Endothelial cell of umbilical vein (primary cell): ENCODE data around the gene HLA-DQA1. TPM values are rescaled to one million over a fixed set of nuclear protein-coding genes. Genes with fewer than 3 reads are reported as not detected.

Experiments
- BruUV-seq: library from RNA; stranded (reverse); fragments of 400-500 nt; replicated peaks from 2 replicates; lab custom pipeline; 2021; lab: Mats Ljungman, UMichigan
- CTCF ChIA-PET: fragments of 300-600, 350-600 bp; sonication (Branson Sonifier 250); formaldehyde crosslinking; loops from one replicate; lab custom pipeline; 2021; ENCODE audit warnings: antibody characterized with exemption, inconsistent platforms; lab: Charles Lee
- POLR2A ChIA-PET: fragments of 300-600, 350-600 bp; sonication (Branson Sonifier 250); formaldehyde crosslinking; loops from one replicate; lab custom pipeline; 2021; ENCODE audit warnings: antibody characterized with exemption, inconsistent platforms; lab: Charles Lee
- DNase-seq: peaks from one replicate; pipeline ENCODE4 v3.0.0-alpha.2; 2011; ENCODE audit warnings: low read depth, low spot score
- FAIRE-seq: peaks from 2 replicates; lab custom pipeline; 2011; peaks lifted over from hg19 to GRCh38; lab: Jason Lieb, UNC
- H2AFZ ChIP-seq: 2 replicates; pipeline ENCODE4 v1.6.0; 2012; ENCODE audit warnings: low read depth, low read length, control low read depth, inconsistent platforms
- H3K27ac ChIP-seq: 2 replicates; pipeline ENCODE4 v1.5.1; 2011; ENCODE audit warnings: low read depth, mild to moderate bottlenecking, control low read depth, low read length, moderate library complexity; ENCODE audit not compliant: insufficient read depth
- H3K27me3 ChIP-seq, 2 experiments: 2 replicates each; pipeline versions ENCODE4 v1.6.0 to v1.6.1; 2011; ENCODE audit warnings: low read length in 2 of 2, mixed read lengths in 1 of 2; ENCODE audit not compliant: control insufficient read depth in 2 of 2, insufficient read depth in 2 of 2
- H3K36me3 ChIP-seq, 2 experiments: 2 replicates in 1 of 2; 3 replicates in 1 of 2; pipeline ENCODE4 v1.5.1; 2011; ENCODE audit warnings: low read length in 2 of 2, mild to moderate bottlenecking in 1 of 2, moderate library complexity in 1 of 2; ENCODE audit not compliant: control insufficient read depth in 2 of 2, insufficient read depth in 2 of 2; ENCODE audit errors: extremely low read depth in 1 of 2
- H3K4me1 ChIP-seq: 3 replicates; pipeline ENCODE4 v1.5.1; 2011; ENCODE audit warnings: mild to moderate bottlenecking, low read length; ENCODE audit not compliant: control insufficient read depth, insufficient read depth; ENCODE audit errors: extremely low read depth
- H3K4me2 ChIP-seq: 2 replicates; pipeline ENCODE4 v1.6.1; 2011; ENCODE audit warnings: low read length, control low read depth, mixed read lengths; ENCODE audit not compliant: insufficient read depth
- H3K4me3 ChIP-seq, 3 experiments: fragments of 200-600 bp in 1 of 3; sonication (generic), shearing (Covaris generic) in 1 of 3; replicated peaks in 1 of 3; 2 replicates each; pipeline ENCODE4 v1.5.1; 2011 to 2016; ENCODE audit warnings: control low read depth in 3 of 3, low read length in 3 of 3, mild to moderate bottlenecking in 2 of 3, inconsistent platforms in 1 of 3, low read depth in 1 of 3, moderate library complexity in 1 of 3; ENCODE audit not compliant: insufficient read depth in 1 of 3
- H3K79me2 ChIP-seq: 2 replicates; pipeline ENCODE4 v1.6.0; 2012; ENCODE audit warnings: low read length, inconsistent platforms; ENCODE audit not compliant: control insufficient read depth, insufficient read depth
- H3K9ac ChIP-seq: replicated peaks from 2 replicates; pipeline ENCODE3; 2011; ENCODE audit warnings: low read length, control low read depth; ENCODE audit not compliant: insufficient read depth; ENCODE audit errors: extremely low read depth
- H3K9me1 ChIP-seq: replicated peaks from 3 replicates; pipeline ENCODE4 v1.6.0; 2011; ENCODE audit warnings: mild to moderate bottlenecking, low read length; ENCODE audit not compliant: control insufficient read depth, insufficient read depth; ENCODE audit errors: extremely low read depth
- H3K9me3 ChIP-seq: replicated peaks from 2 replicates; pipeline ENCODE4 v1.5.1; 2012; ENCODE audit warnings: low read length, inconsistent platforms; ENCODE audit not compliant: control insufficient read depth, insufficient read depth
- H4K20me1 ChIP-seq: replicated peaks from 2 replicates; pipeline ENCODE3; 2011; ENCODE audit warnings: mild to moderate bottlenecking, low read length; ENCODE audit not compliant: control insufficient read depth, insufficient read depth; ENCODE audit errors: extremely low read depth
- CTCF ChIP-seq, 2 donors: IDR thresholded peaks; 1 replicate in 1 of 2; 2 replicates in 1 of 2; pipeline ENCODE4 v1.5.1; 2011; ENCODE audit warnings: low read length in 2 of 2, mild to moderate bottlenecking in 2 of 2, moderate library complexity in 2 of 2, control low read depth in 1 of 2, inconsistent platforms in 1 of 2, low read depth in 1 of 2; ENCODE audit not compliant: insufficient read depth in 1 of 2; ENCODE audit errors: extremely low read depth in 1 of 2
- EZH2 ChIP-seq: IDR thresholded peaks from 2 replicates; pipeline ENCODE4 v1.6.1; 2012; ENCODE audit warnings: borderline replicate concordance, low read depth, mild to moderate bottlenecking, moderate library complexity, low read length, inconsistent platforms; ENCODE audit not compliant: severe bottlenecking
- FOS ChIP-seq: IDR thresholded peaks from 2 replicates; pipeline ENCODE4 v1.6.1; 2011; ENCODE audit warnings: mild to moderate bottlenecking, low read length, moderate library complexity, borderline replicate concordance; ENCODE audit not compliant: insufficient read depth
- GATA2 ChIP-seq: IDR thresholded peaks from 2 replicates; pipeline ENCODE4 v1.7.0; 2011; ENCODE audit warnings: low read depth, mild to moderate bottlenecking, moderate library complexity, mixed read lengths, low read length; ENCODE audit not compliant: insufficient read length, insufficient read depth
- JUN ChIP-seq: IDR thresholded peaks from 2 replicates; pipeline ENCODE4 v1.6.1; 2011; ENCODE audit warnings: borderline replicate concordance, low read depth; ENCODE audit not compliant: insufficient read length, insufficient read depth
- MAX ChIP-seq: IDR thresholded peaks from 2 replicates; pipeline ENCODE4 v1.6.1; 2011; ENCODE audit not compliant: insufficient read depth, insufficient read length
- MYC ChIP-seq: IDR thresholded peaks from one replicate; pipeline ENCODE4 v1.6.1; 2011; ENCODE audit warnings: mild to moderate bottlenecking, low read depth, low read length
- POLR2A ChIP-seq: IDR thresholded peaks from 2 replicates; pipeline ENCODE4 v1.6.1; 2012; ENCODE audit warnings: low read depth, mild to moderate bottlenecking, control low read depth, low read length
- POLR2AphosphoS5 ChIP-seq: IDR thresholded peaks from 2 replicates; pipeline ENCODE4 v1.6.1; 2012; ENCODE audit warnings: low read depth, mild to moderate bottlenecking, control low read depth, low read length, moderate library complexity; ENCODE audit not compliant: insufficient read depth
- dilution Hi-C: fragments of 300-500 bp; cut with MboI; formaldehyde crosslinking; loops from one replicate; pipeline ENCODE4 v1.15.0; 2019; ENCODE audit warnings: low sequenced_read_pairs; ENCODE audit not compliant: extremely low pct_ligation_motif_present
- intact Hi-C: fragments of 100-400 bp; cut with micrococcal nuclease; formaldehyde crosslinking; loops from one replicate; pipeline ENCODE4 v1.10.0; 2022
- polyA plus RNA-seq, 4 experiments: library from polyadenylated mRNA; depleted of rRNA in 3 of 4; stranded (reverse) in 3 of 4; unstranded in 1 of 4; fragments of >200 nt; gene quantifications; 2 replicates each; pipeline versions ENCODE4 v1.2.1 to v1.2.3, GENCODE V29; 2011 to 2012; ENCODE audit warnings: missing spikeins in 1 of 4
- total RNA-seq: library from RNA; stranded (reverse); gene quantifications from 2 replicates; pipeline ENCODE4 v1.2.3, GENCODE V29; 2021

The HLA-DQA1 gene
- total and polyA plus RNA-seq, 2 donors (not counting 3 experiments of a cell fraction or from before 2014, with no cell fraction given) = not detected

GRCh38 chr6:32617751-32618150, 19.5 kb upstream of the HLA-DQA1 start:
- H4K20me1 ChIP-seq = no peaks in the 10 kb centered on the region
- intact Hi-C loops = no loop called here
- TF ChIP-seq JUN (no peak), FOS (no peak), GATA2 (no peak), MAX (no peak), EZH2 (no peak), POLR2A (no peak), CTCF (IDR thresholded peaks at IDR 0.05; ENCODE audit: extremely low read depth in 1 of 2, insufficient read depth in 1 of 2, low read depth in 1 of 2, low read length in 2 of 2) (no peak), POLR2AphosphoS5 (no peak), MYC (no peak)
- H3K79me2 ChIP-seq = no peaks in the 10 kb centered on the region
- H3K4me2 ChIP-seq = no peak overlapping the region
- no peak overlapping the region for H3K4me3 ChIP-seq
- peaks cover 0 to 4% of the 10 kb centered on the region in 2 experiments for H3K27me3 ChIP-seq
- H3K4me1 ChIP-seq = no peaks in the 10 kb centered on the region
- no peak for FAIRE-seq
- no peak overlapping the region for H3K27ac ChIP-seq
- no TSS peak for BruUV-seq
- ChIA-PET POLR2A (no interaction called here), CTCF (no interaction called here)
- no peaks in the 10 kb centered on the region for H3K36me3 ChIP-seq
- no peaks in the 10 kb centered on the region for H3K9me1 ChIP-seq
- DNase-seq = no peak
- no peak overlapping the region for H2AFZ ChIP-seq
- dilution Hi-C loops = no loop called here
- no peak overlapping the region for H3K9ac ChIP-seq
- H3K9me3 ChIP-seq = no peaks in the 10 kb centered on the region
